Spleen (tissue), 7 donors: ENCODE measurements around the gene TSPAN14.

Experiments
- CTCF ChIP-seq, 11 experiments: fragments of 200-600 bp in 7 of 11; fragments of 450-650 bp in 4 of 11; sonication (generic) in 4 of 11; IDR thresholded peaks in 8 of 11; conservative IDR thresholded peaks in 3 of 11; 1 replicate in 7 of 11; 2 replicates in 4 of 11; pipeline versions ENCODE4 v1.4.0 to v1.8.0; 2016 to 2021; ENCODE audit warnings: antibody characterized with exemption in 11 of 11, inconsistent platforms in 4 of 11, mild to moderate bottlenecking in 1 of 11
- POLR2A ChIP-seq, 3 donors: fragments of 450-650 bp; IDR thresholded peaks; one replicate each; pipeline ENCODE4 v1.5.1; 2017; ENCODE audit warnings: antibody characterized with exemption in 3 of 3, mild to moderate bottlenecking in 1 of 3
- POLR2AphosphoS5 ChIP-seq, 3 donors: sonication (generic); formaldehyde crosslinking; IDR thresholded peaks; one replicate each; pipeline ENCODE4 v1.5.1; 2017; ENCODE audit warnings: antibody characterized with exemption in 3 of 3
- donor health status: DM: no; HTN: no; CAD: no; lungs with moderate emphysema.
- donor health status: DM: no; HTN: no; CAD: no.
- donor health status: DM: no; HTN: no; CAD: no.

- no peak for TF ChIP-seq CTCF (IDR thresholded peaks at IDR 0.05 in 8 of 11, conservative IDR thresholded peaks at IDR 0.05 in 3 of 11)
- no peak for TF ChIP-seq POLR2AphosphoS5 (IDR thresholded peaks at IDR 0.05)
- no peak for TF ChIP-seq POLR2A (IDR thresholded peaks at IDR 0.05)
Measured at GRCh38 chr10:80528901-80529300, 74.8 kb downstream of the TSPAN14 start.
